Astrocyte of the spinal cord (primary cell): ENCODE results near the gene TFR2.

Experiments used
- DNase-seq: peaks from one replicate; pipeline ENCODE4 v3.0.0; 2011; ENCODE audit warnings: low read depth, low spot score
- H3K4me3 ChIP-seq: 2 replicates; pipeline ENCODE4 v1.5.1; 2011; ENCODE audit warnings: low read depth, mild to moderate bottlenecking, low read length, moderate library complexity
- CTCF ChIP-seq: IDR thresholded peaks from 2 replicates; pipeline ENCODE4 v1.5.1; 2012; ENCODE audit warnings: low read depth, mild to moderate bottlenecking, low read length, inconsistent platforms
- in situ Hi-C: cut with HindIII; loops from 2 replicates; pipeline ENCODE4 v1.10.0; 2017; ENCODE audit warnings: low sequenced_read_pairs

The TFR2 gene

GRCh38 chr7:100612730-100613390, 28.5 kb downstream of the TFR2 start:
- in situ Hi-C loops: no loop called here
- H3K4me3 ChIP-seq: peak overlapping the region; percentile 78

GRCh38 chr7:100611983-100612729, 29.2 kb downstream of the TFR2 start, which contains the start of gene MOSPD3:
Gene MOSPD3 (plus strand): TSS chr7:100612540. CDS start chr7:100612792, 252 bp downstream.
- TF ChIP-seq CTCF: no peak
- peak; percentile 100 for DNase-seq
- peak within 1 kb of the TSS; percentile 78 for H3K4me3 ChIP-seq
- in situ Hi-C loops: no loop called here

More at GRCh38 chr7:100612730-100613390, 28.5 kb downstream of the TFR2 start:
- peak; percentile 14 for TF ChIP-seq CTCF
- peak; percentile 5 for DNase-seq

- TF ChIP-seq CTCF: no peak
- H3K4me3 ChIP-seq: no peak overlapping the region
- no peak for DNase-seq
- in situ Hi-C loops: no loop called here
Observed at GRCh38 chr7:100609958-100610357, 31.4 kb downstream of the TFR2 start.

- no peak overlapping the region for H3K4me3 ChIP-seq
- no peak for DNase-seq
- TF ChIP-seq CTCF: no peak
- in situ Hi-C loops: no loop called here
Observed at GRCh38 chr7:100607111-100607510, 34.2 kb downstream of the TFR2 start.

- in situ Hi-C loops: no loop called here
- no peak for DNase-seq
- H3K4me3 ChIP-seq: no peak overlapping the region
- TF ChIP-seq CTCF: no peak
Observed at GRCh38 chr7:100606313-100606712, 35.0 kb downstream of the TFR2 start.

- in situ Hi-C loops: no loop called here
- peak overlapping the region; percentile 53 for H3K4me3 ChIP-seq
- TF ChIP-seq CTCF: no peak
- DNase-seq: peak; percentile 22
Observed at GRCh38 chr7:100604976-100605911, 36.1 kb downstream of the TFR2 start.
